ENCODE results near the gene RPUSD1. TPM values are rescaled to one million over a fixed set of nuclear protein-coding genes. Genes with fewer than 3 reads are reported as not detected.
A peak's percentile ranks its signal among the peaks of the same experiment; 100 is the strongest.

The RPUSD1 gene
- total RNA-seq, 1 experiment from 2014 or later, result 41.1 TPM

DNA sequence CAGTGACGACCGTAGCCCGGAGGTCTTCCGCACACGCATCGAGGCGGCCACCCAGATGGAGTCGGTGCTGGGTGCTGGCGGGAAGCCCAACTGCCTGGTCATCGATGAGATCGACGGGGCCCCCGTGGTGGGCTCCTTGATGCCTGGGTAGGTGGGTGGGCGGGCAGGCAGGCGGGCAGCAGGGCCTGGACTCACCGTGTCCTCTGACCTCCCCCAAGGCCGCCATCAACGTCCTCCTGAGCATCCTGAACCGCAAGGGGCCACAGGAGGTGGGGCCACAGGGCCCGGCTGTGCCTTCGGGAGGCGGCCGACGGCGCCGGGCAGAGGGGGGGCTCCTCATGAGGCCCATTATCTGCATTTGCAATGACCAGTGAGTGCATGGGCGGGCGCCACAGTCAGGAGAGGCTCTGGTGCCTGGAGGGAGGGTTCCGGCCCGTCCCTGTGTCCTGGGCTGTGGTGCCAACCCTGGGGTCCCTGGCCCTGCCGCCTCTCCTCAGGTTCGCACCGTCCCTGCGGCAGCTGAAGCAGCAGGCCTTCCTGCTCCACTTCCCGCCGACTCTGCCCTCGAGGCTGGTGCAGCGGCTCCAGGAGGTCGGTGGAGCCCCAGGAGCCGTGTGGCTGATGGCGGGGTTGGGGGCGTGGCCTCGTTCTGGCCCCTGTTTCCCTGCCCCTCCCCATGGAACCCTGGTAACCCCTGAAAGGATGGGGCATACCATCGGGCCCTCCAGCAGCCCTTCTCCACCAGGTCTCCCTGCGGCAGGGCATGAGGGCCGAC is 4.2 kb upstream of the RPUSD1 start:
- no peaks in the 10 kb centered on the region for H3K9me3 ChIP-seq (ENCODE audit: low read depth, low read length, poor library complexity, severe bottlenecking)
- intact Hi-C loops (cut with micrococcal nuclease; ENCODE audit: unreplicated experiment), result no loop called here
- no peak overlapping the region for H3K27ac ChIP-seq (ENCODE audit: low read depth, low read length, poor library complexity, severe bottlenecking)
- ChIA-PET CTCF (no interaction called here), POLR2A (ENCODE audit: low non-redundant PET) (no interaction called here)
- TF ChIP-seq CTCF (conservative IDR thresholded peaks at IDR 0.05; ENCODE audit: low read depth, low read length) (no peak), EZH2 (IDR thresholded peaks at IDR 0.05; ENCODE audit: borderline replicate concordance, low read depth, low read length, poor library complexity, severe bottlenecking) (no peak)
- BruUV-seq (replicated peaks), result no TSS peak
- H3K4me3 ChIP-seq (ENCODE audit: low read depth, low read length, poor library complexity, severe bottlenecking), result no peak overlapping the region
- H3K4me1 ChIP-seq (ENCODE audit: insufficient read depth, low read length, poor library complexity, severe bottlenecking), result peaks cover 8% of the 10 kb centered on the region
- peaks cover 36% of the 10 kb centered on the region for H3K36me3 ChIP-seq (ENCODE audit: insufficient read depth, low read length, poor library complexity, severe bottlenecking)
- DNase-seq (ENCODE audit: low spot score), result no peak
- no peaks in the 10 kb centered on the region for H3K27me3 ChIP-seq (replicated peaks; ENCODE audit: insufficient read depth, low read depth, low read length, poor library complexity)

- TSS peak; percentile 27 for BruUV-seq (replicated peaks)
- no peaks in the 10 kb centered on the region for H3K9me3 ChIP-seq (ENCODE audit: low read depth, low read length, poor library complexity, severe bottlenecking)
- intact Hi-C loops (cut with micrococcal nuclease; ENCODE audit: unreplicated experiment), result no loop called here
- no peak overlapping the region for H3K4me3 ChIP-seq (ENCODE audit: low read depth, low read length, poor library complexity, severe bottlenecking)
- H3K4me1 ChIP-seq (ENCODE audit: insufficient read depth, low read length, poor library complexity, severe bottlenecking), result peaks cover 8% of the 10 kb centered on the region
- ChIA-PET POLR2A (ENCODE audit: low non-redundant PET) (no interaction called here), CTCF (no interaction called here)
- H3K27me3 ChIP-seq (replicated peaks; ENCODE audit: insufficient read depth, low read depth, low read length, poor library complexity), result no peaks in the 10 kb centered on the region
- TF ChIP-seq EZH2 (IDR thresholded peaks at IDR 0.05; ENCODE audit: borderline replicate concordance, low read depth, low read length, poor library complexity, severe bottlenecking) (no peak), CTCF (conservative IDR thresholded peaks at IDR 0.05; ENCODE audit: low read depth, low read length) (no peak)
- no peak for DNase-seq (ENCODE audit: low spot score)
- peaks cover 37% of the 10 kb centered on the region for H3K36me3 ChIP-seq (ENCODE audit: insufficient read depth, low read length, poor library complexity, severe bottlenecking)
- no peak overlapping the region for H3K27ac ChIP-seq (ENCODE audit: low read depth, low read length, poor library complexity, severe bottlenecking)
These were observed 3.0 kb upstream of the RPUSD1 start for GRCh38 chr16:791131-791530.

DNA sequence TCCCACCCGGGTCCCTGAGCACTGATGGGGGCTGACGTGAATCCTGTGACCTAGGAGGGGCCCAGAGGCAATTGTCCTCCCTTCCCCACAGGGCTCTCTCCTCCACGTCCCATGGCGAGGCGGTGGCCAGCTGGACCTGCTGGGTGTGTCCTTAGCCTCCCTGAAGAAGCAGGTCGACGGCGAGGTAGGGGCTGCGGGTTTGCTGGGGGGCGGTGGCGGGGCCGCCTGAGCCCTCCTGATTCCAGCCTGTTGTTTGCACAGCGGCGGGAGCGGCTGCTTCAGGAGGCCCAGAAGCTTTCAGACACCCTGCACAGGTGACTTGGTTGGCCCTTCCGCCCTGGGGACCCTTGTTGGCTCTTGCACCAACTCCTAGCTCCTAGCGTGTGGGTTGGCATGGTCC is 1.9 kb upstream of the RPUSD1 start:
- Histone ChIP-seq H3K9me3 (ENCODE audit: low read depth, low read length, poor library complexity, severe bottlenecking) (no peaks in the 10 kb centered on the region), H3K4me1 (ENCODE audit: insufficient read depth, low read length, poor library complexity, severe bottlenecking) (peaks cover 8% of the 10 kb centered on the region), H3K27me3 (replicated peaks; ENCODE audit: insufficient read depth, low read depth, low read length, poor library complexity) (no peaks in the 10 kb centered on the region), H3K27ac (ENCODE audit: low read depth, low read length, poor library complexity, severe bottlenecking) (no peak overlapping the region), H3K36me3 (ENCODE audit: insufficient read depth, low read length, poor library complexity, severe bottlenecking) (peaks cover 37% of the 10 kb centered on the region), H3K4me3 (ENCODE audit: low read depth, low read length, poor library complexity, severe bottlenecking) (no peak overlapping the region)
- no peak for DNase-seq (ENCODE audit: low spot score)
- POLR2A ChIA-PET (ENCODE audit: low non-redundant PET), result no interaction called here
- BruUV-seq (replicated peaks), result no TSS peak
- intact Hi-C loops (cut with micrococcal nuclease; ENCODE audit: unreplicated experiment), result no loop called here
- CTCF ChIA-PET, result no interaction called here
- TF ChIP-seq CTCF (conservative IDR thresholded peaks at IDR 0.05; ENCODE audit: low read depth, low read length), result no peak
- no peak for TF ChIP-seq EZH2 (IDR thresholded peaks at IDR 0.05; ENCODE audit: borderline replicate concordance, low read depth, low read length, poor library complexity, severe bottlenecking)

Data from A673 (cell line).